H9 (cell line): Measurements from ENCODE around the gene SHOC1. TPM values are rescaled to one million over a fixed set of nuclear protein-coding genes. Genes with fewer than 3 reads are reported as not detected.

ENCODE experiments used
- DNase-seq: peaks from one replicate; pipeline ENCODE4 v3.0.0-alpha.2; 2017
- H2AFZ ChIP-seq: one replicate; pipeline ENCODE4 v1.6.1; 2013; ENCODE audit warnings: mild to moderate bottlenecking, low read length, control low read depth, moderate library complexity
- H2AK5ac ChIP-seq: 2 replicates; pipeline ENCODE4 v1.6.1; 2013; ENCODE audit warnings: low read length, control low read depth, mixed read lengths; ENCODE audit not compliant: insufficient read length
- H2BK120ac ChIP-seq: one replicate; pipeline ENCODE4 v1.6.1; 2013; ENCODE audit warnings: low read depth, mild to moderate bottlenecking, low read length, control low read depth, inconsistent platforms; ENCODE audit not compliant: poor library complexity, severe bottlenecking
- H2BK12ac ChIP-seq: 2 replicates; pipeline ENCODE4 v1.6.1; 2013; ENCODE audit warnings: low read length, control low read depth, mixed read lengths, low read depth; ENCODE audit not compliant: insufficient read length
- H2BK15ac ChIP-seq: 2 replicates; pipeline ENCODE4 v1.6.1; 2013; ENCODE audit warnings: low read depth, low read length, control low read depth
- H2BK20ac ChIP-seq: one replicate; pipeline ENCODE4 v1.6.1; 2013; ENCODE audit warnings: low read depth, mild to moderate bottlenecking, low read length, control low read depth, inconsistent platforms; ENCODE audit not compliant: poor library complexity, severe bottlenecking
- H2BK5ac ChIP-seq: 2 replicates; pipeline ENCODE4 v1.6.1; 2013; ENCODE audit warnings: low read length, control low read depth, mixed read lengths; ENCODE audit not compliant: insufficient read length
- H3K14ac ChIP-seq: 2 replicates; pipeline ENCODE4 v1.6.1; 2013; ENCODE audit warnings: low read length, control low read depth; ENCODE audit not compliant: insufficient read depth
- H3K18ac ChIP-seq: 2 replicates; pipeline ENCODE4 v1.6.1; 2013; ENCODE audit warnings: low read depth, mild to moderate bottlenecking, mixed read lengths, low read length, control low read depth; ENCODE audit not compliant: insufficient read length
- H3K23ac ChIP-seq: 2 replicates; pipeline ENCODE4 v1.6.1; 2013; ENCODE audit warnings: low read length, control low read depth, mixed read lengths, low read depth; ENCODE audit not compliant: insufficient read length
- H3K23me2 ChIP-seq: 2 replicates; pipeline ENCODE4 v1.6.1; 2013; ENCODE audit warnings: low read depth, mild to moderate bottlenecking, mixed read lengths, low read length, control low read depth; ENCODE audit not compliant: insufficient read length, poor library complexity, severe bottlenecking
- H3K27ac ChIP-seq: 2 replicates; pipeline ENCODE4 v1.5.1; 2013; ENCODE audit warnings: low read length, control low read depth, mixed read lengths, low read depth; ENCODE audit not compliant: insufficient read length
- H3K27me3 ChIP-seq: 2 replicates; pipeline ENCODE4 v1.6.1; 2013; ENCODE audit warnings: low read length, control low read depth, inconsistent platforms; ENCODE audit not compliant: insufficient read depth
- H3K4ac ChIP-seq: 2 replicates; pipeline ENCODE4 v1.6.1; 2013; ENCODE audit warnings: low read depth, mild to moderate bottlenecking, control low read depth, inconsistent platforms, low read length, moderate library complexity
- H3K4me1 ChIP-seq: 2 replicates; pipeline ENCODE4 v1.6.1; 2013; ENCODE audit warnings: low read length, control low read depth, inconsistent platforms; ENCODE audit not compliant: insufficient read depth
- H3K4me2 ChIP-seq: 2 replicates; pipeline ENCODE4 v1.6.1; 2013; ENCODE audit warnings: low read length, control low read depth, mixed read lengths; ENCODE audit not compliant: insufficient read length, insufficient read depth
- H3K56ac ChIP-seq: 2 replicates; pipeline ENCODE4 v1.6.1; 2013; ENCODE audit warnings: low read depth, mild to moderate bottlenecking, mixed read lengths, low read length, control low read depth; ENCODE audit not compliant: insufficient read length
- H3K79me1 ChIP-seq: 2 replicates; pipeline ENCODE4 v1.6.1; 2013; ENCODE audit warnings: low read depth, mild to moderate bottlenecking, moderate library complexity, low read length, control low read depth, inconsistent platforms; ENCODE audit not compliant: insufficient read depth, poor library complexity, severe bottlenecking
- H3K79me2 ChIP-seq: 2 replicates; pipeline ENCODE4 v1.6.1; 2013; ENCODE audit warnings: low read length, control low read depth, inconsistent platforms; ENCODE audit not compliant: insufficient read depth
- H3K9ac ChIP-seq: 2 replicates; pipeline ENCODE4 v1.6.1; 2013; ENCODE audit warnings: low read length, control low read depth, mixed read lengths; ENCODE audit not compliant: insufficient read length; ENCODE audit errors: extremely low read depth
- H3K9me3 ChIP-seq: one replicate; pipeline ENCODE4 v1.6.1; 2013; ENCODE audit warnings: low read depth, low read length, inconsistent platforms; ENCODE audit not compliant: control insufficient read depth
- H3T11ph ChIP-seq: one replicate; pipeline ENCODE4 v1.6.1; 2013; ENCODE audit warnings: mild to moderate bottlenecking, low read length, control low read depth, inconsistent platforms
- H4K20me1 ChIP-seq: one replicate; pipeline ENCODE4 v1.6.1; 2013; ENCODE audit not compliant: control insufficient read depth, insufficient read length, insufficient read depth
- H4K5ac ChIP-seq: 2 replicates; pipeline ENCODE4 v1.6.1; 2013; ENCODE audit warnings: low read depth, mild to moderate bottlenecking, mixed read lengths, low read length, control low read depth; ENCODE audit not compliant: insufficient read length
- H4K8ac ChIP-seq: replicated peaks from 2 replicates; pipeline ENCODE4 v1.6.1; 2013; ENCODE audit warnings: low read length, control low read depth, mixed read lengths, low read depth; ENCODE audit not compliant: insufficient read length
- H4K91ac ChIP-seq: 2 replicates; pipeline ENCODE4 v1.6.1; 2013; ENCODE audit warnings: low read depth, mild to moderate bottlenecking, moderate library complexity, mixed read lengths, low read length, control low read depth; ENCODE audit not compliant: insufficient read length
- H3K27ac Mint-ChIP-seq, 3 experiments: 2 replicates in 2 of 3; 3 replicates in 1 of 3; pipeline ENCODE4 v1.8.0; 2020 to 2021; ENCODE audit warnings: mixed read lengths in 3 of 3, mild to moderate bottlenecking in 1 of 3, moderate library complexity in 1 of 3
- H3K27me3 Mint-ChIP-seq: 2 replicates; pipeline ENCODE4 v1.8.0; 2021; ENCODE audit warnings: low read depth, mild to moderate bottlenecking, moderate library complexity, mixed read lengths
- H3K36me3 Mint-ChIP-seq, 3 experiments: 2 replicates in 2 of 3; 3 replicates in 1 of 3; pipeline ENCODE4 v1.8.0; 2020 to 2021; ENCODE audit warnings: low read depth in 3 of 3, mixed read lengths in 3 of 3; ENCODE audit not compliant: insufficient read depth in 1 of 3
- H3K4me1 Mint-ChIP-seq, 2 experiments: 2 replicates each; pipeline ENCODE4 v1.8.0; 2020; ENCODE audit warnings: mixed read lengths in 2 of 2
- H3K4me3 Mint-ChIP-seq, 2 experiments: 2 replicates in 1 of 2; 3 replicates in 1 of 2; pipeline ENCODE4 v1.8.0; 2020 to 2021; ENCODE audit warnings: mild to moderate bottlenecking in 2 of 2, mixed read lengths in 2 of 2, moderate library complexity in 1 of 2
- H3K9me3 Mint-ChIP-seq, 2 experiments: 2 replicates in 1 of 2; 3 replicates in 1 of 2; pipeline ENCODE4 v1.8.0; 2020; ENCODE audit warnings: mild to moderate bottlenecking in 2 of 2, mixed read lengths in 2 of 2, moderate library complexity in 1 of 2
- CTCF ChIP-seq: fragments of 200-600 bp; sonication (generic); conservative IDR thresholded peaks from 3 replicates; pipeline ENCODE4 v1.8.0; 2021; ENCODE audit warnings: antibody characterized with exemption, mild to moderate bottlenecking
- WGBS: extraction: QIAGEN DNeasy Blood & Tissue Kit; methylation state at CpG from one replicate; pipeline ENCODE4 v1.1.7; 2013; ENCODE audit warnings: missing lambda C conversion rate, low lambda C conversion rate, mixed read lengths; ENCODE audit not compliant: insufficient read length; ENCODE audit errors: extremely low coverage; 5-methylcytosine and 5-hydroxymethylcytosine counted together
- total RNA-seq: library from RNA; stranded (reverse); gene quantifications from 2 replicates; pipeline ENCODE4 v1.2.1, GENCODE V29; 2021

Gene SHOC1
- total RNA-seq, 1 experiment from 2014 or later, result not detected

- no peak overlapping the region for H4K91ac ChIP-seq
- no peak overlapping the region for H2AFZ ChIP-seq
- no peak overlapping the region for H3K27ac ChIP-seq
- no peak overlapping the region for H2BK20ac ChIP-seq
- H2BK5ac ChIP-seq, result no peak overlapping the region
- H3K18ac ChIP-seq, result no peak overlapping the region
- no peak overlapping the region for H3K23ac ChIP-seq
- H4K5ac ChIP-seq, result no peak overlapping the region
- H3K56ac ChIP-seq, result no peak overlapping the region
- no peak for TF ChIP-seq CTCF
- no peaks in the 10 kb centered on the region for H3K36me3 Mint-ChIP-seq
- H3K79me1 ChIP-seq, result no peaks in the 10 kb centered on the region
- no peaks in the 10 kb centered on the region for H3K4me1 Mint-ChIP-seq
- H2BK12ac ChIP-seq, result no peak overlapping the region
- H3K9ac ChIP-seq, result no peak overlapping the region
- no peak overlapping the region for H2AK5ac ChIP-seq
- H3K27me3 Mint-ChIP-seq, result no peaks in the 10 kb centered on the region; the same call in 1 of the 2 replicates
- H3K9me3 Mint-ChIP-seq, result no peaks in the 10 kb centered on the region
- no peaks in the 10 kb centered on the region for H4K20me1 ChIP-seq
- no peak overlapping the region for H4K8ac ChIP-seq
- no peaks in the 10 kb centered on the region for H3K9me3 ChIP-seq
- H3K27me3 ChIP-seq, result no peaks in the 10 kb centered on the region
- no peak overlapping the region for H3K4me3 Mint-ChIP-seq
- no peak overlapping the region for H3K27ac Mint-ChIP-seq
- no peak overlapping the region for H3K4ac ChIP-seq
- no peak for DNase-seq
- H2BK120ac ChIP-seq, result no peak overlapping the region
- H3T11ph ChIP-seq, result no peak overlapping the region
- no peaks in the 10 kb centered on the region for H3K79me2 ChIP-seq
- no peaks in the 10 kb centered on the region for H3K23me2 ChIP-seq
- no peak overlapping the region for H3K4me2 ChIP-seq
- H3K14ac ChIP-seq, result no peak overlapping the region
- H2BK15ac ChIP-seq, result no peak overlapping the region
- no CpG with 5 or more reads among the region's 2 CpGs for WGBS
- H3K4me1 ChIP-seq, result no peaks in the 10 kb centered on the region
Measured at GRCh38 chr9:111804636-111805035, 9.9 kb upstream of the SHOC1 start.
